GM18907 (cell line): ENCODE measurements around the gene LNX1.

Source experiments
- ATAC-seq: cut with Tn5 transposase; IDR thresholded peaks from one replicate; pipeline ENCODE4 v1.9.1; 2021; ENCODE audit warnings: mild to moderate bottlenecking, moderate library complexity; ENCODE audit not compliant: unreplicated experiment

Gene LNX1

DNA sequence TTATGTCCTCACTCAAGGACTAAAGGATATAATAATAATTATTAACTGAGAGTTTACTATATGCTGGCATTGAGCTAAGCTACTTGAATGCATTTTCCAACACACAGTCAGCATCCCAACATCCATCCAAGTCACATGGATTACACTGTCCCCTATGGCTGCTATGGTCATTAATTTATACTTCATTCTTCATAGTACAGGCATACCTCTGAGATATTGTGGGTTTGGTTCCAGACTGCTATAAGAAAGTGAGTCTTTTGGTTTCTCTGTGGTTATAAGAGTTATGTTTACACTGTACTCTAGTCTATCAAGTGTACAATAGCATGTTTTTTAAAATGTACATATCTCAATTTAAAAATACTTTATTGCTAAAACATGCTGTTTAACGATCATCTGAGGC is 89.2 kb downstream of the LNX1 start:
- ATAC-seq = no peak

DNA sequence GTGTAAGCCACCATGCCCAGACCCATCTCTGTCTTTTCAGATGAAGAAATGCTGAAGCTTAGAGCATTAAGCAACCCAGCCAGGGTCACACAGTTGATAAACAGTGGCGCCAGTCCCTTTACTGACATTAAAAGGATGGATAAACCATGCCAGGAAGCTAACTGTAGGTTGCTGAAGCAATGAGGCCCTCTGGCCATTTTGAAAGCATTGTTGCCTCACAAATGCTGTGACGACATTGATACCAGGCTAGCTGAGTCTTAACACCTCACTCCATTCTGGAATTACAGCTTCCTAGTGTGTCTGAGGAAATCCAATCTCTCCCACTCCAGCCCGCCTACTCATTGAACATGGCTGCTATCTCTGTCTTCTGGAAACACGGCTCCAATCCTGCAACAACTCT is 89.7 kb downstream of the LNX1 start:
- no peak for ATAC-seq

DNA sequence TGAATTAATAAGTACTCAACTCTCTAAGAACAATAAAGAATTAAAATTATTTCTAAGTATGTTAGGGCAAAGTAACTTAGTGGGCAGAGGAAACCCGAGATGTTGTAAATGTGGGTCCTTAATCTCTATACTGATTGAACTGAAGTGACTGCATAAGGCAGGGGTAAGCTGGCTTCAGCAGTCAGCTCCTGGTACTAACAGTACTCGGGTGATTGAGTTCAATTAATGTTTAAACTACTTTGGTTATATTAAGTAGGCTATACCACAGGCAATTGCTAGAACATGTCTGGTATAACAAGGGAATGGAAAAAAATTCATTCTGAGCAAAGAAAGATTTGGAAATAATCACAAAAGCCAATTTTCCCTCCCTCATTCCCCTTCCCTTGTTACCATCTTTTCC is 90.7 kb downstream of the LNX1 start:
- no peak for ATAC-seq

DNA sequence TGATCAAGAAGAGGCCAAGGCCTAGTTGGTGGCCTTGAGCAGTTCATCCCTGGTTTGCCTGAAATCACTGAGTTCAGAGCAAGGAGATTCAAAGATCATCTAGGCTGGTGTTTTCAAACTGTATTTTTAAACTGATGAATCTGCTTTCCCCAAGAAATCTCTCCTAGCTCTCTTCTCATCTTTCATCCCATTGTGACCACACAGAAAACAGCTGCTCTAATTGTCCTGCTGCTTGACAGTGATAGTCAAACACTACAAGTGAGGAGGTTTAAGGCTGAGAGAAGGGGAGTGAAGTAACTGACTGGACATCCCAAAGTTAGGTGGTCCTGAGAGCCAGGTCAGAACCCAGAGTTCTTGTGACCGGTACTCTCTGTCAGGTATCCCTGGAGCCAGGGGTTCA is 91.5 kb downstream of the LNX1 start:
- ATAC-seq = no peak

DNA sequence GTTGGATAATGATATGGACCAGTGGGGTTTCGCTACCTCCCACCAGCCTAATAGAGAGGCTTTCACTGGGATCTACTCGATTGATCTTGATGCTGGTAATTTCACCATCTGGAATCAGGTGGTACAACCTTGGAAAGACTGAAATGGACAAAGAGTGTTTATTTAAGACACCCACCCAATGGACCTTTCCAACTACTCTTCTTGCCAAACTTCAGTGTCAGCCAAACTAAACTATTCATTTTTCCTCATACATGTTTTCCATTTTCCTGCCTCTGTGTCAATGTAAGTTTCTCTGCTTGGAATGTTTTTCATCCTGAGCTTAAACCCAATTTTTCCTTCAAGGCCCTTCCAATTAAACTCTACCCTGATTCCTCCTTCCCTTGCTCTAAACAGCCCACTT is 92.6 kb downstream of the LNX1 start:
- ATAC-seq = no peak

DNA sequence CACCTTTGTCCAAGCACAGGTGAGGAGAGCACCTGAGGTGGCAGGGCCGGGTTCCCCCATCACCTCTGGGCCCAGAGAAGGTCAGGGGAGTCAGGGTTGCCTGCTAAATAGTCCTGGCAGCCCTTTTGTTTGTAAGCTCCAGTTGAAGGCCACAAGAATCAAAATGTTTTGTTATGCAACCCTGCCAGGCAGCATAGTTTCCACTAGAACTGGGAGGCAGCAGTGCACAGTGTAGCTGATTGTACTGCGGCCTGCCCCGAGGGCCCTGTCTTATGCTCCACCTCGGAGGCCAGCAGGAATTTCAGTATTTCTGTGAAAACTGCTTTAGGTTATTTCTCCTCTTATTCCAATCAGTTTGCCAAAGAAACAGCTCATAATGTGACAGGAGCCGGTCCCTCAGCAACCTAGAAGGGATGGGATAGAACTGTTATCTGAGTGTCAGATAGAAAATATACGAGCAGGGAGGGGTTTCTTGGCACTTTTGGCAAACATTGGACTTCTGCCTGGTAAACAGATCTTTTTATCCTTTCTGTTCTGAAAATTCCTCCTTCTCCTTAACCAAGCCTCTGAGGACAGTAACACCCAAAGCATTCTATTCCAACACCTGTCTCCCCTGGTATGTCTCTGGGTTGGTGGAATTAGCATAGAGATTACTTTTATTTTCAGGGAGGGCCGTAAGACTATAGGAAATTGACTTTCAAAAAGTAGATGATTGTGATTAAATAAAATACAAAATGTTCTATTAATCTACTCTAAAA is 93.6 kb downstream of the LNX1 start:
- ATAC-seq = no peak

DNA sequence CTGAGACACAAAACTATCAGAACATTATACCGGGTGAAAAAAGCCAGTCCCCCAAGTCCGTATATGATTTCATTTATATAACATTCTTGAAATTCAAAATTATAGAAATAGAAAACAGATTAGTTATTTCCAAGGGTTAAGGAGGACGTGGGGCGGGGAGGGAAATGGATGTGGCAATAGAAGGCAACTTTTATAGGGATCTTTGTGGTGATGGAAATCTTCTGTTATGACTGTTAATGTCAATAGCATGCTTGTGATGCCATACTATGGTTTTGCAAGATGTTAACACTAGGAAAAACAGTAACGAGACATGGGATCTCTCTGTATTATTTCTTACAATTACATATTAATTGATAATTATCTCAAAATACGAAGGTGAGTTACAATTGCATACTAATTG is 96.4 kb downstream of the LNX1 start:
- ATAC-seq = no peak

DNA sequence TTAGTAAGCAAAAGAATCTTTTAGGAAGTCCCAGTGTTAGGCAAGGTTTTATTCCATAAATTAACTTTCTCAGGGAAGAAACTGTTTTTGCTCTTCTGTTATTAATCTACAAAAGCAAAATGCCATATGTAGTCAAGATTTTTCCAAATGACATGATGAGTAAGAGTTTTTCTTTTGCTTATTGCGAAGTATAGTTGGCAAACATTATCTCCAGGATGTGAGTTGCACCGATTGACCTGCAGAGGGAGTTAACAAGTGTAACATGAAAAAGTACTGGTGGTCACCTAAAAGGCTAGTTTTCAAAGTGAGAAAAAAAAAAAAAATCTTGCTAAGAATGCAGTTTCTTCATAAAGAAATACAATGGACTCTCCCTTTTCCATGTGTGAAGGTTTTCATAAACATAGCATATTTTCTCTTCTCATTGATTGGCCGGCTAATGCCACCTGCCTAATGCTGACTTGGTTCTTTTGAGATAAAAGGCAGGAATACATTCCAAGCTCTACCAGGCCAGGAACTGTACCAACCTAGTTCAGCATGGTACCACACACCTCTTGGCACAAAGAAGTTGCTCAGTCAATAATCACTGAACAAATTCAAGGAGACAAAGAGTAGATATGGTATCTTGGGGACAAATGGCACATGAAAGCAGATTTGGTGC is 100.2 kb downstream of the LNX1 start:
- no peak for ATAC-seq

DNA sequence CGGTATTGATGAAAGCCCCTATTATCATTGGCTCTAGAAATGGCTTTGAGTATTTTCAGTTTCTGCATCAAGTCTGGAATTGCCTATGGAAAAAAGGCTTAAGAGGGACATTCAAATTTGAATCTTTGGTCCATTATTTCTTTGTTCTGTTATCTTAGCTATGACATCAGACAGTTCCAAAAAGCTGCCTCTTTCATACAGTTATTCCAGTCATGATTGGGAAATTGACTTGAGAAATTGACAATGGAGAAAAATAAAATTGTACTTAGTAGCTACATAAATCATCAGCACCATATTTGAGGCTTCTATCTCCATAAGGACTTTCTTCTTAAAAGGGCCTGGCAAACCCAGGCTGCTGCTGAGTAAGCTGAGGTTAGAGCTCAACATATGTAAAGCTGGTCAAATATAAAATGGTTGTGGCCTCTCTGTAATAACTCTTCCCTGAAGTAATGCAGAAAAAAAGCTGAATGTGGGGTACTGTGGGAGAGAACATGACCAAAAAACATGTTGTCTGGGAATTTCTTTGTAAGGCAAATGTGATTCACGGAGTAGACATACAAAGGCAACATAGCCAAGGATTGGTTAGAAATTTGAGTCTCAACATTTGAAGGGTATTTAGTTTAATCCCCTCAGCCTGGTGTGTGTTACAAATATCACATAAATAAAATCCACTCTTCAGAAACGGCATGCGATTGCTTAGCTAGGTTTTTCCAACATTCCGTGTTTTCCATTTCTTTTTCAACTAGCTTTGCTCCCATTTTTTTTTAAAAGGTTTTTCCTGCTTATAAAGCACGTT is 100.9 kb downstream of the LNX1 start:
- ATAC-seq = no peak

DNA sequence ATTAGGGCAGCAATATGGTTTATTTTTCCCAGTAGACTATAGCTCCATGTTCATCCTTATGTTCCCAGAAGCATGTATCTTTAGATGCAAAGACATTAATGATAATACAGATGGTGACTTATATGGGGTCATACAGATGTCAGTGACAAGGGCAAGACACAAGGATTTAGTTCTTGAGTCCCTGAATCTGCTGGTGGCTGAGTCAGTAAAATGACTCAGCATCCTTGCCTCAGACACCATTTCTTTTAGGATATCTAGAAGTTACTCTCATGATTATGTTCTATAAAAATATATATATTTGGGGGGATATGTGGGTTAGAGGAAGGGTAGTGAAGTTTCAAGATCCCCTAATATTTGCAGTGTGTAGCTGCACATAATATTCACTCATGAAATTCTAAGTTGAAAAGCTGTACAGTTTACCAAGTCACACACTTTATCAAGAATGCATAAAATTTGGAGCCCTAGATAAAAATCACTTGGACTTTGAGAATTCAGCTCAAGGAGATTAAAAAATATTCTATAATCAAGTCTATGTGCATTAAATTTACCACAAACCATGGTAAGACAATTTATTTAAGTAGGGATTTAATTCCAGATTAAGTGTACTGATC is 101.9 kb downstream of the LNX1 start:
- no peak for ATAC-seq

DNA sequence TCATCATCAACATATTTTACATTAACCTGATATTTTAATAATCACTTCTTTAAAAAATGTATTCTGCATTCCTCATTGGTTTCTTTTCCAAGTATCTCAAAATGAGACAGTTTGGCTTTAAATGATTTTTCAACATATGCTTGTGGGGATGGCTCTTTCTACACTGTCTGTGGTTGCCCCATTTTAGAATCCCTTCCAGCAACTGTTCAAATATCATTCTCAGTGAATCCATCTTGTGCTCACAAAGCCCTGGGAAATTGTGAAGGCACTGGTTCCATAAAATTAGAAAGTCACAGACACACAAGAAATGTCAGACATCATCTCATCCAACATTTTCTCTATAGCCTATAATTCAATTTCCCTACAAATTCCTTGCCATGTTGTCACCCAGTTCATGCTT is 103.5 kb downstream of the LNX1 start:
- ATAC-seq = no peak

DNA sequence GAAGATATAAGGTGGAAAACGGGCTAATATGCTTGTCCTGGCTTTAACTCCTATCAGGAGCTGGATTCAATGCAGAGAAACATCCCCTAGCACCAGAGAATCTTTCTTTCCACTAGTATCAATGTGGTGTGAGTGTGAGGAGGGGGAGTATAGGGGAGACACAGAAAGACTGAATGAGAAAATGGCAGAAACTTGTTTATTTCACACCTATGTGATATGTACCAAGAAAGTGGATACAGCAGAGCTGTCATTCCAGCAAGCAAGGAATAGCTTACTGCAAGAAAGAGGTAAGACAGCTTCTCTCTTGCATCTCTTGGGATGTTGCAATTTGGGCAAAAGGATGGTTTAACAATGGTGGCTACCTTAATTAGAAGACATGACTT is 105.6 kb downstream of the LNX1 start:
- no peak for ATAC-seq

DNA sequence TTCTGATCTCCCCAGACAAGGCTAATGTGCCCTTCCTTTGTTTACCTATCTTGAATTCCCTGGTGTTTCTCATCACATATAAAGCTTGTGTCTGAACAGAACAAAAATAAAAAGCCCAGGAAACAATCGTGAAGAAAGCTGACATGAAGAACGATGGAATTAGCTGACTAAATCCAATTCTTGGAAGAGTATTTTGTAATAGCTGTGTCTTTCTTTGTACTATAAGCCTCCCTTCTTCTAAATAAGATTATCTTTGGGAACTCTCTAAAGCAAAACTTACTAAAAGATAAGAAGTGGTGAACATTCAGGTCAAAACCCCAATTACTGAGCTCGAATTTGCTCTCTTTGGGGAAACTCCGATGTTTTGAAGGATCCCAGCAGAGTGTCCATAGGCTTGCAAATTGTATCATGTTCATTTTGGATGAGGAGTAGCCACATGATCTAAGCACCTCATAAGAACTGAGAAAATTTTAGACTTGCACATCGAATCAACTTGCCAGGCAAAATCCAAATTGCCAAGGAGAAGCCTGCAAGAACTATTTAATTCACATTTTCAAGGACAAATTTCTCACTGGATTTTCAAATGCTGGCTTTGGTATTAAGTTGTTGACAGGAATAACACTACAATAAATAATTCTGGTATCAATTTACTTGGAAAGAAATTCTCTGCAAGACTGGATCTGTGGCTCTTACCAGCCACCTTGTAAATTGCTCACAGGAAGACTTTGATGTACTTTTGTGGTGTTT is 106.2 kb downstream of the LNX1 start:
- no peak for ATAC-seq

DNA sequence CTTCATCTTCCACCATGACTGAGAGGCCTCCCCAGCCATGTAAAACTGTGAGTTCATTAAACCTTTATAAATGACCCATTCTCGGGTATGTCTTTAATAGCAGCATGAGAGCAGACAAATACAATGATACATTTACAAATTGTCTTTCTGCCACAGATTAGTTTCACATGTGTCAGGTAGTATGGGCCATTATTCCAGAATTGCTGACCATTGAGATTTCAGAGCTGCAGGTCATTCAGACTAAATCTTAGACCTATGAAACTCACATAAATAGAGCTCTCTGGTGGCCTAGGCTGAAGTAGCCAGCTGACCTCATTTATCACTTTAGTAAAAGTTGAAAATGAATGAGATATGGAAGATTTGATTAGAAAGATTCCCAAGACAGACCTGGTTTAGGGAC is 108.0 kb downstream of the LNX1 start:
- no peak for ATAC-seq

DNA sequence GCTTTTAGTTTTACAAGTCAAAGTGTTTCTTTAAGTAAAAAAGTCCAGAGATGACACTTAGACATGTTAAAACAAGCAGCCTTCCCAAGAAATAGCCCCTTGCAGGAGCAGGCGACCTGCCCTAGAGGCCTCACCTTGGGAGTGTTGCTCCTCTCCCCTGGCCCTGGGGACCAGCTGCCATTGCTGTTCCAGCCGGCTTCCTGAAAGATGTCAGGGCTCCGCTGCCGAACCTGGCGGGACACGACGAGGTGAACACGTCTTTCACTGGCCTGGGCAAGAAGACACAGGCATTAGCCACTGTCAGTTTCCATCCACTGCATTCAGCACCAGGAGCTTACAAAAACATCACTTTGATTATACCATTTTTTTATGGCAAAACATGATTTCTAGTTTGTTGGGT is 109.7 kb downstream of the LNX1 start:
- ATAC-seq = no peak

DNA sequence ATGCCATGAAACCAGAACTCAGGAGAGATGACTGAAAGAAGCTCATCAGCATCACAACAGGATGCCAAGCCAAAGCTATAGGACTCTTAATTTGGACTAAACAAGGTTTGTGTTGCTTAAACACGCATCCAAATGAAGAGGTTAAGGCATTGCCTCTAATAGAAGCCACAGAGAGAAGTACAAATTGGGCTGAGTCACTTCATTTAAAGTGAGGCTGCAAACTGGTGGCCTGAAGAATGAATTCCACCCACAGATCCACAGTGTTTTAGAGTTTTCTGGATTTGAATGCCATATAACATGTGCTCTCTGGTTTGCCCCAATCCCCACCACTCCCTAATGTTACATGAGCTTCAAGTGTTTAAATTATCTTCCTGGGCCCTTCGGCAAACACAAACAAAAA is 110.4 kb downstream of the LNX1 start:
- ATAC-seq = no peak

DNA sequence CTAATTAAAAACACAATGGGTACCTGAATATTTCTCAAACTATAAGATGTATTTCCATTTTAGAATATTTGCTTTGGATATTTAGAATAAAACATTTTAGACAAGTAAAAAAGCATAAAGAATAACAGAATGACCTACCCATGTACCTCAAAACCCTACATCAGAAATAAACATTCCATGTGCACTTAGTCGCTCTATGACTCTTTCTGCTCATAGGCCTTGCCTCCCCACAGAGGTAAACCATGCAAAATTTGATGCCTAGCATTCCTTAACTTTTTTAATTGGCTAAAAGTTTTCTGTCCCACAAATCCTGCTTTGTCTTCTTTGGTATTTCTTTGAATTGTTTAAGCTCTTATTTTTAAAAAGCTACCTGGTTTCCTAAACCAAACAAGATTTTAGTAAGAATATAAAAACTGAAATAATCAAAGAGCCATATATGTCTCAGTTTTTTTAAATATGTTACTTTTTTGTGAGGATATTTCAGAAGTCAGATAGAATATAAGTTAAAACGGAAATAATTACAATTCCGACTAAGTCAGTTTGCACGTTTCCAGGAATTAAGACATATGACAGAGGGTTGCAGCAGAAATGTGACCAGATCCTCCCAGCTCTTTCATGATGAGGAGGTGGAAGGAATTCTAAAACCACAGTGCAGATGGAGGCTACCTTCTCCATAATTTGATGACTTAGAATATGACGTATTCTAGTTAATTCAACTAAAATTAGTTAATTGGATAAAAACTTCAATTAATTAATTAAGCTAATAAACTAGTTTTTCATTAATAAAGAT is 111.4 kb downstream of the LNX1 start:
- ATAC-seq = no peak

DNA sequence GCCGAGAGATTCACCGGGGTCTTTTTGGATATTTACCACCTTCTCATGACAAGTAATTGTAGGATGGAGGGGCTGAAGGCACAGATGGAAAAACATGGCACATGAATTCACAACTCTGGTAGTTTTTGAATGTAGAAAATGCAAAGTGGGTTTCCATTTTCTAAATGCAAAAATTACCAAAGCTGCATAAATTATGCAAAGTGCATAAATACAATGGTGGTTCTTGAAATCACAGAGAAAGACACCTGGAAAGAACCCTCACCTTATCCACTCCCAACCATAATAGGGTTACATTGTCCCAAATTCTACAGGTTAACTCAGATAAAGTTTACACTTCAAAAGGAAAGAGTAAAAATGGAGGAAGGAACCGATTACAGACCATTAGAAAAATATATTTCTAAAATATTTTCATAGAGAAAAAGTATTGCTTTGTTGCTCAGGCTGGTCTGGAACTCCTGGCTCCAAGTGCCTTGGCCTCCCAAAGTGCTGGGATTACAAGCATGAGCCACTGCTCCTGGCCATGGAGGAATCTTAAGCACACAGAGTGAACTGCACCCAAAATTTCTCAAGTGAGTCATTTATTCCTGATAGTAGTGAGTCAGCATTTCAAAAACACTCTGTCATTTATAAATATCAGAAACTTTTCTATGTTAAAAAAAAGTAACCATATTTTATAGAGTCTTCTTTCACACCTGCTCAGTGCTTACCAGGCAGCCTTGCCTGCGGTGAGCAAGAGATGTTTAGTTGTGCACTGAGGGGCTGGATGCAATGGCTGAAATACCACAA is 112.4 kb downstream of the LNX1 start:
- ATAC-seq = no peak

DNA sequence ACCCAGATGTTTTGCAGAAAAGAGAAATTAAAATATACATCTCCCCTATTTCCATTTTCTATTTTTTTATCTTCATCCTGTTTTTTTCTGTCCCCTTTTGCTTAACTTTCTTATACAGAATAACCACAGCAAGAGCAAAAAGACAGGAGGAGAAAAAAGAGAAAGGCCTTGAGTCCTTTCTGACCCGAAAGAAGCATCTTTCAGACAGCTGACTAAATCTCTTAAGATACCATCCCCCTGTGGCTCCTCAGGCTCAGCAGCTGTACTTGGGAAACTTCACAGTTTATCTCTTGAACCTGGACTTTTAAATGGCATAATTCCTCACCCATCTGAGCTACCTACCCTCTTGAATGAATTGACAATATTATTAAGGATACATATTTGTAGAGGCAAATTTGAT is 113.7 kb downstream of the LNX1 start:
- no peak for ATAC-seq
